Superior temporal gyrus (tissue), 1 donor: ENCODE results near the gene RBBP9.
"Not testable (repeated sequence)": the region's sequence is repeated elsewhere in the genome, so short reads cannot be mapped to it uniquely, and the experiment has no call there.

Experiments
- DNase-seq: peaks from one replicate; pipeline ENCODE4 v3.0.0-alpha.2; 2016; ENCODE audit errors: extremely low spot score

The RBBP9 gene

DNA sequence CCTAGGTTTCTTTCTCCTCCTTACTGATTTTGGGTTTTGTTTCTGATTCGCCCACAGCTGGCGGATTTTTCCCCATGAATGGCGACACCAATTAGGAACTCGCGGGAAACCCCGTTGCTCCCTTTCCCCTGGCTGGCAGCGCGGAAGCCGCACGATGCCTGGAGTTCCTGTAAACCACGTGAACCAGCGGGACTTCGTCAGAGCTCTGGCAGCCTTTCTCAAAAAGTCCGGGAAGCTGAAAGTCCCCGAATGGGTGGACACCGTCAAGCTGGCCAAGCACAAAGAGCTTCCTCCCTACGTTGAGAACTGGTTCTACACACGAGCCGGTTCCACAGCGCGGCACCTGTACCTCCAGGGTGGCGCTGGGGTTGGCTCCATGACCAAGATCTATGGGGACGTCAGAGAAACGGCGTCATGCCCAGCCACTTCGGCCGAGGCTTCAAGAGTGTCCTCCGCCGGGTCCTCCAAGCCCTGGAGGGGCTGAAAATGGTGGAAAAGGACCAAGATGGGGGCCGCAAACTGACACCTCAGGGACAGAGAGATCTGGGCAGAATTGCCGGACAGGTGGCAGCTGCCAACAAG is 7.5 kb upstream of the RBBP9 start:
- DNase-seq, result no peak

DNA sequence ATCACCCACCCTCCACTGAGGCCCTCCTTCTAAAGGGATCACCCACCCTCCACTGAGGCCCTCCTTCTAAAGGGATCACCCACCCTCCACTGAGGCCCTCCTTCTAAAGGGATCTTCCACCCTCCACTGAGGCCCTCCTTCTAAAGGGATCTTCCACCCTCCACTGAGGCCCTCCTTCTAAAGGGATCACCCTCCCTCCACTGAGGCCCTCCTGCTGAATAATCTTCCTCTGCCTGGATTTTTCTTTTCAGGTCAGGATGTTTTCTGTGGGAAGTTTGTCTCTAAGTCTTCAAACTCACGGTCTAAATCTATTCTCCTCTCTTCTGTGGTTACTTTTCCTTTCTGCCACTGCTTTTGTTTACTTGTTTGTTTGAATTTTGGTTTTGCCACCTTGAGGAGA is 4.6 kb upstream of the RBBP9 start:
- DNase-seq, result not testable (repeated sequence)

GRCh38 chr20:18497603-18498002 is 578 bp upstream of the RBBP9 start:
- DNase-seq, result no peak

DNA sequence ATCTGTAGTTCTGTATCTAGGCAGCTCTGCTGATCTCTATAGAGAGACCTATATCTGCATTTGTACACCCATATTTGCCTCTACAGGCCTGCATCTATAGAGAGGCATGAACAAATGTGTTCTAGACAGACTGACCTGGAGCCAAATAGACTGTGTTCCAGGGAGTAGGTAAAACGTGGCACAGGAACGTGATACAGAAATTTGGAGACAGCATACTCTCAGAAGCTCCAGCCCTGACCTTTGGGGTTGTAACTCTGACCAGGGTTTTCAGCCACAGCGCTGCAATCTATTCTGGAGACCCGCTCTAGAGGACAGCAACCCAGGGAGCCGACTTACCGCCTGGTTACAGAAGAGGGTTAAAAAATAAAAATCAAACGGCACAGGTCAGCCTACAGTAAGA is 983 bp downstream of the RBBP9 start:
- DNase-seq, result no peak

- DNase-seq, result no peak
These were observed 8.7 kb downstream of the RBBP9 start for GRCh38 chr20:18488301-18488700.

DNA sequence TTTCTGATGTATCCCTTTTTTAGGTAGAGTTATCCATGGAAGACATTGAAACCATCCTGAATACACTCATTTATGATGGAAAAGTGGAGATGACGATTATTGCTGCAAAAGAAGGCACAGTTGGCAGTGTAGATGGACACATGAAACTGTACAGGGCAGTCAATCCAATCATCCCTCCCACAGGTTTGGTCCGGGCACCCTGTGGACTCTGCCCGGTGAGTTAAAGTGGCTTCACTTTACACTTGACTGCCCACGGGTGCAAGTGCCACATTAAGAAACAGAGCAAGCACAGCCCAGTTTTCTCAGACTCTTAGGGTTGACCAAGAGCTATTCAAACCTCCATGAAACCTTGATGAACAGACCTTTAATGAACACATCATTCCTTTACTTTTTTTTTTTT is 15.4 kb downstream of the RBBP9 start:
- DNase-seq, result no peak

- no peak for DNase-seq
These were observed 19.2 kb downstream of the RBBP9 start for GRCh38 chr20:18477821-18478220.

- DNase-seq, result no peak
These were observed 19.8 kb downstream of the RBBP9 start for GRCh38 chr20:18477218-18477617.

- DNase-seq, result peak; percentile 97
These were observed 29.9 kb downstream of the RBBP9 start, which contains the start of the genes DZANK1 and POLR3F for GRCh38 chr20:18466894-18467730. Gene DZANK1 (minus strand): TSS chr20:18467030. CDS start chr20:18465358, 1,672 bp downstream. Gene POLR3F (plus strand): TSS chr20:18467390. CDS start chr20:18467507, 117 bp downstream.

GRCh38 chr20:18466574-18466893 is 30.5 kb downstream of the RBBP9 start:
- no peak for DNase-seq

- no peak for DNase-seq
These were observed 31.4 kb downstream of the RBBP9 start for GRCh38 chr20:18465536-18466200.

- no peak for DNase-seq
These were observed 40.4 kb downstream of the RBBP9 start for GRCh38 chr20:18456600-18456999.

DNA sequence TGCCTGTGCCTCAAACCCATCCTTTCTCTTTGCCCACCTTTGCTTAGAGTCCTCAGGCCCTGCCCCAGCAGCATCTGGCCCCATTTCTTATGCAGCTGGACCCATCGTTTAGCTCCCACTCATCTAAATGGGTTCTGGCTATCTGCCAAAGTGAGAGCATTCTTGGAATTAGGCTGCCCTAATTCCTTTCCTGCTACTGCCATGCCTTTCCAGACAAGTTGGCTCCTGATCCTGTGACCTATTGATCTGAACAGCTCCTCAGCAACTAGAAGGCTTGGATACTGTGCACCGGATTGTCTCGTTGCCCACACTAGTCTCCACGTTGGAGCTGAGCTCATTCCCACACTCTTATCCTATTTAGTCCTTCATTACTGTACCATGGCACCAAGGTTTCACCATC is 53.1 kb downstream of the RBBP9 start:
- DNase-seq, result no peak

- DNase-seq, result no peak
These were observed 56.6 kb downstream of the RBBP9 start for GRCh38 chr20:18440403-18440802.

- DNase-seq, result no peak
These were observed 60.2 kb downstream of the RBBP9 start for GRCh38 chr20:18436847-18437246.
